ENCODE data around the gene ESCO1.
A peak's percentile ranks its signal among the peaks of the same experiment; 100 is the strongest.

The ESCO1 gene

GRCh38 chr18:21584391-21584790 lies 16.1 kb downstream of the ESCO1 start:
- no peak for DNase-seq (ENCODE audit: low read depth, low spot score)

GRCh38 chr18:21575656-21576055 lies 24.8 kb downstream of the ESCO1 start:
- DNase-seq (ENCODE audit: low read depth, low spot score), result no peak

GRCh38 chr18:21571772-21572171 lies 28.7 kb downstream of the ESCO1 start:
- DNase-seq (ENCODE audit: low read depth, low spot score), result no peak

GRCh38 chr18:21559195-21559594 lies 41.3 kb downstream of the ESCO1 start:
- DNase-seq (ENCODE audit: low read depth, low spot score), result no peak

GRCh38 chr18:21557607-21558253 lies 42.8 kb downstream of the ESCO1 start:
- no peak for DNase-seq (ENCODE audit: low read depth, low spot score)

- DNase-seq (ENCODE audit: low read depth, low spot score), result no peak
These were observed 50.0 kb downstream of the ESCO1 start for GRCh38 chr18:21550510-21550970.

GRCh38 chr18:21548647-21549046 lies 51.9 kb downstream of the ESCO1 start:
- DNase-seq (ENCODE audit: low read depth, low spot score), result no peak

GRCh38 chr18:21546423-21546822 lies 54.1 kb downstream of the ESCO1 start:
- DNase-seq (ENCODE audit: low read depth, low spot score), result no peak

- DNase-seq (ENCODE audit: low read depth, low spot score), result no peak
These were observed 62.3 kb downstream of the ESCO1 start for GRCh38 chr18:21538230-21538629.

- DNase-seq (ENCODE audit: low read depth, low spot score), result no peak
These were observed 66.2 kb downstream of the ESCO1 start for GRCh38 chr18:21534327-21534726.

- DNase-seq (ENCODE audit: low read depth, low spot score), result no peak
These were observed 74.0 kb downstream of the ESCO1 start for GRCh38 chr18:21526463-21526862.

- no peak for DNase-seq (ENCODE audit: low read depth, low spot score)
These were observed 74.6 kb downstream of the ESCO1 start for GRCh38 chr18:21525916-21526315.

- DNase-seq (ENCODE audit: low read depth, low spot score), result no peak
These were observed 78.0 kb downstream of the ESCO1 start for GRCh38 chr18:21522530-21522929.

- DNase-seq (ENCODE audit: low read depth, low spot score), result no peak
These were observed 86.8 kb downstream of the ESCO1 start for GRCh38 chr18:21513741-21514140.

GRCh38 chr18:21513292-21513691 lies 87.2 kb downstream of the ESCO1 start:
- DNase-seq (ENCODE audit: low read depth, low spot score), result peak; percentile 61

GRCh38 chr18:21509062-21509461 lies 91.4 kb downstream of the ESCO1 start:
- no peak for DNase-seq (ENCODE audit: low read depth, low spot score)

- DNase-seq (ENCODE audit: low read depth, low spot score), result no peak
These were observed 92.4 kb downstream of the ESCO1 start for GRCh38 chr18:21507913-21508701.

- no peak for DNase-seq (ENCODE audit: low read depth, low spot score)
These were observed 97.8 kb downstream of the ESCO1 start for GRCh38 chr18:21502661-21503060.

- no peak for DNase-seq (ENCODE audit: low read depth, low spot score)
These were observed 100.5 kb downstream of the ESCO1 start for GRCh38 chr18:21499997-21500396.

GRCh38 chr18:21496277-21496835 lies 104.1 kb downstream of the ESCO1 start:
- no peak for DNase-seq (ENCODE audit: low read depth, low spot score)

GRCh38 chr18:21490748-21491147 lies 109.8 kb downstream of the ESCO1 start:
- DNase-seq (ENCODE audit: low read depth, low spot score), result peak; percentile 38

GRCh38 chr18:21489919-21490495 lies 110.5 kb downstream of the ESCO1 start:
- no peak for DNase-seq (ENCODE audit: low read depth, low spot score)

Measured in astrocyte of the hippocampus (primary cell).